Liver (tissue), 9 donors: ENCODE results near the gene OMP. TPM values are rescaled to one million over a fixed set of nuclear protein-coding genes. Genes with fewer than 3 reads are reported as not detected.

Experiments used
- DNase-seq: peaks from one replicate; pipeline ENCODE4 v3.0.0-alpha.2; 2017; ENCODE audit warnings: low spot score
- H3K27ac ChIP-seq, 2 donors: one replicate each; pipeline ENCODE4 v1.7.0; 2013; ENCODE audit warnings: inconsistent platforms in 2 of 2, low read length in 2 of 2, control low read depth in 1 of 2, low read depth in 1 of 2, mild to moderate bottlenecking in 1 of 2
- H3K27me3 ChIP-seq, 4 donors: one replicate each; pipeline versions ENCODE4 v1.6.1 to v1.7.0; 2013; ENCODE audit warnings: low read length in 3 of 4, inconsistent platforms in 1 of 4, mild to moderate bottlenecking in 1 of 4, moderate library complexity in 1 of 4; ENCODE audit not compliant: control insufficient read depth in 4 of 4, insufficient read depth in 4 of 4
- H3K36me3 ChIP-seq, 4 donors: one replicate each; pipeline versions ENCODE4 v1.6.1 to v1.7.0; 2013; ENCODE audit warnings: low read length in 3 of 4, mild to moderate bottlenecking in 3 of 4, low read depth in 1 of 4, moderate library complexity in 1 of 4; ENCODE audit not compliant: control insufficient read depth in 4 of 4, insufficient read depth in 3 of 4
- H3K4me1 ChIP-seq, 4 donors: one replicate each; pipeline versions ENCODE4 v1.6.1 to v1.7.0; 2013; ENCODE audit warnings: low read length in 3 of 4, mild to moderate bottlenecking in 3 of 4, moderate library complexity in 1 of 4; ENCODE audit not compliant: control insufficient read depth in 4 of 4, insufficient read depth in 4 of 4
- H3K4me3 ChIP-seq, 3 donors: one replicate each; pipeline versions ENCODE4 v1.6.1 to v1.7.0; 2013; ENCODE audit warnings: low read length in 3 of 3, control low read depth in 1 of 3, low read depth in 1 of 3, mild to moderate bottlenecking in 1 of 3
- H3K9ac ChIP-seq, 2 donors: one replicate each; pipeline ENCODE4 v1.7.0; 2013; ENCODE audit warnings: low read length in 2 of 2, mild to moderate bottlenecking in 2 of 2, moderate library complexity in 2 of 2, control low read depth in 1 of 2, low read depth in 1 of 2
- H3K9me3 ChIP-seq, 4 donors: one replicate each; pipeline versions ENCODE4 v1.6.1 to v1.7.0; 2013; ENCODE audit warnings: low read length in 3 of 4; ENCODE audit not compliant: control insufficient read depth in 4 of 4
- ATF3 ChIP-seq: IDR thresholded peaks from 2 replicates; pipeline ENCODE4 v1.6.1; 2016; ENCODE audit warnings: antibody characterized with exemption
- CTCF ChIP-seq: fragments of 150-350 bp; IDR thresholded peaks from 2 replicates; pipeline ENCODE4 v1.5.1; 2017; ENCODE audit warnings: improper control_type of control experiment, low read depth, low read length; ENCODE audit not compliant: missing input control
- FOXA1 ChIP-seq: IDR thresholded peaks from 2 replicates; pipeline ENCODE4 v1.6.1; 2016; ENCODE audit warnings: antibody characterized with exemption
- GABPA ChIP-seq, 2 donors: IDR thresholded peaks in 1 of 2; conservative IDR thresholded peaks in 1 of 2; 2 replicates each; pipeline ENCODE4 v1.6.1; 2016; ENCODE audit warnings: antibody characterized with exemption in 2 of 2, mild to moderate bottlenecking in 1 of 2, moderate library complexity in 1 of 2
- HNF4A ChIP-seq, 2 donors: conservative IDR thresholded peaks; 2 replicates each; pipeline ENCODE4 v1.6.1; 2016; ENCODE audit warnings: antibody characterized with exemption in 2 of 2, mild to moderate bottlenecking in 2 of 2
- HNF4G ChIP-seq: IDR thresholded peaks from 2 replicates; pipeline ENCODE4 v1.6.1; 2016; ENCODE audit warnings: antibody characterized with exemption
- JUND ChIP-seq, 2 donors: IDR thresholded peaks; 2 replicates each; pipeline ENCODE4 v1.6.1; 2016; ENCODE audit warnings: antibody characterized with exemption in 2 of 2
- MAX ChIP-seq: IDR thresholded peaks from 2 replicates; pipeline ENCODE4 v1.6.1; 2016; ENCODE audit warnings: antibody characterized with exemption
- NR2F2 ChIP-seq: IDR thresholded peaks from 2 replicates; pipeline ENCODE4 v1.6.1; 2016; ENCODE audit warnings: antibody characterized with exemption
- RAD21 ChIP-seq, 2 donors: IDR thresholded peaks; 2 replicates each; pipeline ENCODE4 v1.6.1; 2016; ENCODE audit warnings: antibody characterized with exemption in 2 of 2, mild to moderate bottlenecking in 2 of 2
- REST ChIP-seq: IDR thresholded peaks from 2 replicates; pipeline ENCODE4 v1.6.1; 2016; ENCODE audit warnings: antibody characterized with exemption, mild to moderate bottlenecking
- RXRA ChIP-seq, 2 donors: IDR thresholded peaks; 2 replicates each; pipeline ENCODE4 v1.6.1; 2017 to 2018; ENCODE audit warnings: antibody characterized with exemption in 2 of 2, mild to moderate bottlenecking in 1 of 2
- TAF1 ChIP-seq: conservative IDR thresholded peaks from 2 replicates; pipeline ENCODE4 v1.6.1; 2016; ENCODE audit warnings: antibody characterized with exemption, mild to moderate bottlenecking
- ZBTB33 ChIP-seq: IDR thresholded peaks from 2 replicates; pipeline ENCODE4 v1.6.1; 2016; ENCODE audit warnings: antibody characterized with exemption
- WGBS: extraction: QIAGEN DNeasy Blood & Tissue Kit; methylation state at CpG from one replicate; pipeline ENCODE4 v1.1.7; 2013; 5-methylcytosine and 5-hydroxymethylcytosine counted together
- polyA plus RNA-seq, 2 donors: library from polyadenylated mRNA; stranded (reverse) in 1 of 2; unstranded in 1 of 2; fragments of 200-250 nt in 1 of 2; fragments of >200 nt in 1 of 2; fragmentation: Nextera tagmentation in 1 of 2; extraction: Ambion mirVana in 1 of 2; gene quantifications; one replicate each; pipeline versions ENCODE4 v1.2.1 to v1.2.3, GENCODE V29; 2013 to 2015
- total RNA-seq, 2 donors: library from RNA; depleted of rRNA; stranded (reverse); fragments of >200 nt; gene quantifications; one replicate each; pipeline ENCODE4 v1.2.3, GENCODE V29; 2014
- donor health status: healthy.
- donor health status: healthy.
- donor health status: healthy.
- donor health status: healthy.
- donor health status: healthy.

Gene OMP
- total and polyA plus RNA-seq, 4 donors = 0.24 to 0.75 (median 0.65) TPM; not detected in 1

- H3K9me3 ChIP-seq = no peaks in the 10 kb centered on the region
- 63% methylated on average over 13 of the region's 13 CpGs for WGBS
- peaks cover 28 to 82% (median 73%) of the 10 kb centered on the region in 4 donors for H3K4me1 ChIP-seq
- H3K27ac ChIP-seq = no peak overlapping the region
- peaks cover 0 to 4% (median 1%) of the 10 kb centered on the region in 4 donors for H3K36me3 ChIP-seq
- H3K27me3 ChIP-seq = no peaks in the 10 kb centered on the region
- DNase-seq = no peak
- no peak overlapping the region for H3K4me3 ChIP-seq
- no peak overlapping the region for H3K9ac ChIP-seq
- TF ChIP-seq NR2F2 = no peak
- TF ChIP-seq HNF4A (conservative IDR thresholded peaks at IDR 0.05) = no peak
- TF ChIP-seq TAF1 = no peak
- no peak for TF ChIP-seq HNF4G
- no peak for TF ChIP-seq CTCF
Measured at GRCh38 chr11:77090373-77091111, 12.1 kb upstream of the OMP start.

- TF ChIP-seq CTCF (peak; percentile 96), RXRA (IDR thresholded peaks at IDR 0.05) (no peak), RAD21 (IDR thresholded peaks at IDR 0.05) (peak; percentile 97 to 99)
- Histone ChIP-seq H3K9me3 (no peaks in the 10 kb centered on the region), H3K4me1 (peaks cover 29 to 80% (median 72%) of the 10 kb centered on the region in 4 donors), H3K9ac (no peak overlapping the region), H3K4me3 (no peak overlapping the region), H3K27me3 (no peaks in the 10 kb centered on the region), H3K27ac (peak overlapping the region in 1 of 2 donors; percentile 22), H3K36me3 (peaks cover 0 to 4% (median 1%) of the 10 kb centered on the region in 4 donors)
- 34% methylated on average over 9 of the region's 9 CpGs for WGBS
- DNase-seq = peak; percentile 91
Measured at GRCh38 chr11:77091146-77091940, 11.3 kb upstream of the OMP start.

- no peak for DNase-seq
- no peaks in the 10 kb centered on the region for H3K27me3 ChIP-seq
- H3K9ac ChIP-seq = no peak overlapping the region
- no peaks in the 10 kb centered on the region for H3K9me3 ChIP-seq
- H3K36me3 ChIP-seq = peaks cover 0 to 4% (median 1%) of the 10 kb centered on the region in 4 donors
- H3K4me1 ChIP-seq = peaks cover 24 to 76% (median 67%) of the 10 kb centered on the region in 4 donors
- H3K27ac ChIP-seq = peak overlapping the region in 1 of 2 donors; percentile 22
- H3K4me3 ChIP-seq = no peak overlapping the region
- 43% methylated on average over 7 of the region's 7 CpGs for WGBS
- no peak for TF ChIP-seq ZBTB33
- no peak for TF ChIP-seq GABPA (IDR thresholded peaks at IDR 0.05 in 1 of 2, conservative IDR thresholded peaks at IDR 0.05 in 1 of 2)
- no peak for TF ChIP-seq NR2F2
- no peak for TF ChIP-seq JUND (IDR thresholded peaks at IDR 0.05)
- no peak for TF ChIP-seq RAD21 (IDR thresholded peaks at IDR 0.05)
- no peak for TF ChIP-seq REST
- TF ChIP-seq HNF4G = no peak
- no peak for TF ChIP-seq FOXA1
- TF ChIP-seq MAX = no peak
- no peak for TF ChIP-seq HNF4A (conservative IDR thresholded peaks at IDR 0.05)
- TF ChIP-seq TAF1 = no peak
- no peak for TF ChIP-seq ATF3
Measured at GRCh38 chr11:77092382-77092781, 10.3 kb upstream of the OMP start.
